HG03571 (cell line): ENCODE measurements around the gene RIMS4.
"Not testable (repeated sequence)": the region's sequence is repeated elsewhere in the genome, so short reads cannot be mapped to it uniquely, and the experiment has no call there.

Experiments
- ATAC-seq: cut with Tn5 transposase; IDR thresholded peaks from one replicate; pipeline ENCODE4 v1.9.1; 2021; ENCODE audit not compliant: unreplicated experiment

RIMS4 gene

DNA sequence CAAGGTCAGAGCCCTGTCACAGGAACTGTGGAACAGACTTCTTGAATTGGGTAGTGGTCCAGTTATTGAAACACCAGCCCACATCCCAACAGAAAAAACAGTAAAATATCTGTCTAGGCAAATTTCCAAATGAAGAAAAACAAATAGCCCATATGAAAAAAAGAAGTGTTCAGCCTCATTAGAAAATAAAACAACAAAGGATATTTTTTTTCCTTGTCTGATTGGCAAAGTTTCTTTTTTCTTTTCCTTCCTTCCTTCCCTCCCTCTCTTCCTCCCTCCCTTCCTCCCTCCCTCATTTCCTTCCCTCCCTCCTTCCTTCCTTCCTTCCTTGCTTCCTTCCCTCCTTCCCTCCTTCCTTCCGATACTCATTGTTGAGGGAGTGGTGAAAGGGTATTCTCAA lies 20.6 kb upstream of the RIMS4 start:
- ATAC-seq: no peak

DNA sequence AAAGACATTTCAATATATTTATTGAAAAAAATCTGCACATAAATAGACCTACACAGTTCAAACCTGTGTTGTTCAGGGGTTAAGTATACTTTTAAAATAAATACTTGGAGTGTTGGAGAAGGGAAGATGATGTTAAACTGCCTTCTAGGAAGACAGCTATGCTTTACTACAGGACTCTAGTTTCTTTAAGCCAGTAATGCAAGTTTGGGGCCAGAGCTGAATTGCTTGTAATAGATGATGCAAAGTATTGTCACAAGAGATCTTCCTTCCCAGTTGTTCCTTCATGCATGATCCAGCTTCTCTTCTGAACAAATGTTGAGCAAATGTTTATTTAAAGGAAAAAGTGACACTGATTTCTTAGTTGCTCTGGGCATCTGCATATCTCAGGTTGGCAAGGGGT lies 20.2 kb upstream of the RIMS4 start:
- no peak for ATAC-seq

DNA sequence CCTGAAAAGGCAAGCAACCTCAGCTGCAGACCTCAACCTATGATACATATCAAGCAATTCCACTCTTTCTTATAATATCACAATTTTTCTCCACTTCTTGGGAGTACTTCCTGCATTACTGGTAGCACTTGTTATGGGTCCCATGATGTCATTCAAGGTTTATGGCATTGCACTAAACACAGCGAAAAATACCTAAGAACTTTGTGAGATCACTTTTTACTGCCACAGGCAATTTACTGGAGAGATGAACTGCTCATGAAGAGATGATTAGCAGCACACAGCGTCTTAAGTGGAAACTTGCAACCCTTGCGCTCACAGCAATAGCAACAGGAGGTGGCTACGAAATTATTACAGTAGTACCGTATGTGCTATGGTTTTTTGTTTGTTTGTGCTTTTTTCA lies 19.3 kb upstream of the RIMS4 start:
- no peak for ATAC-seq

DNA sequence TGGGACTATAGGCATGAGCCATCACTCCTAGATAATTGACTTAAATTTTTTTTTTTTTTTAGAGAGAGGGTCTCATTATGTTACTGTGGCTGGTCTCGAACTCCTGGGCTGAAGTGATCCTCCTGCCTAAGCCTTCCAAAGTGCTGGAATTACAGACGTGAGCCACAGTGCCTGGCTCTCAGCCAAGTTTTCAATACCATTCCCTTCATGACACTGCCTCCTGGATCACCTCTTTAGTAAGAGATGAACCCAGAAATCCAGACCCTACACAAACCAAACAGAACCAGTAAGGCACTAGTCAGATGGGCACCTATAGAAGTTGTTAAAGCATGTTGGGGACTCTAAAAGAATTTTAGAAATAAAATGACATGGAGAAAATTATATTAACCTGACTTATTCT lies 18.3 kb upstream of the RIMS4 start:
- ATAC-seq: no peak

DNA sequence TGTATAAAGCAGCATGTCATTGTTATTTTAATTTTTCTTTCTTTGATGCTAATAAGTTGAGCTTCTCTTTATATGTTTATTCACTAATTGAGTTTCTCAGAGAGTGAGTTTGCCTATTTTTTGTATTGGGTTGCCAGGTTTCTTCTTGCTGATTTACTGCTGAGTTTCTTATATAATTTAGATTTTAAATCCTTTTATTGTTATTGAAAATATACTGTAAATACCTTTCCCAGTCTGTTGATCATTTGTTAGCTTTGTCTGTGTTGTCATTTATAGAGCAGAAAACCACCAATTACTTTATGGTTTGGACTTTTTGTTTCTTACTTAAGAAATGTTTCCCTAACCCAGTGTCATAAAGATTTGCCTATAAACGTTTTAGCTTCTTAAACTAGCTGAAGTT lies 17.1 kb upstream of the RIMS4 start:
- ATAC-seq: no peak

DNA sequence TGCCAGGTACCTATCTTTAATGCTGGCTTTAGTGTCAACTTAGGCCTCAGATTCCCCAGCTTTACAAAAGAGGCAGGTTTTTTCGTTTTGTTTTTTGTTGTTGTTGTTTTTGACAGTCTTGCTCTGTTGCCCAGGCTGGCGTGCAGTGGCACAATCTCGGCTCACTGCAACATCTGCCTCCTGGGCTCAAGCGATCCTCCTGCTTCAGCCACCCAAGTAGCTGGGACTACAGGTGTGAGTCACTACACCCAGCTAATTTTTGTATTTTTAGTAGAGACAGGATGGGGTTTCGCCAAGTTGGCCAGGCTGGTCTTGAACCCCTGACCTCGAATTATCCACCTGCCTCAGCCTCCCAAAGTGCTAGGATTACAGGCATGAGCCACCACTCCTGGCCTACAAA lies 11.2 kb upstream of the RIMS4 start:
- not testable (repeated sequence) for ATAC-seq

DNA sequence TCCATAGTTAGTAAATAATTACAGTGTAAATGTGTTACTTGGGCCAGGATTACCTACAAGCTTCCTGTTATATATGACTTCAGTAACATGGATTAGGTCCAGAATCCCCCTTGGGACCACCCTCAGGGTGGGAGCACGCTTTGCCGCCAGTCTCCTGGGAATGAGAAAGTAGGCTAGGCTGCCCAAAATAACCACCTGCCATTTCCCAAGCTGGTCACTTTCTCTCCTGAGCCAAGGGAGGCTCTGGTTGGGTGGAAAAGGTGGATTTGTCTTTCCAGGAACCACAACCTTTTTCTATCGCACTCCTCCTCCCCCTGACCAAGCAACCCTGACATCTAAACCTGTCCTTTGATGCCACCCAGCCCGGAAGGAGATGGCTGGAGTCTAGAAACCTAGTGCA lies 9.6 kb upstream of the RIMS4 start:
- no peak for ATAC-seq

DNA sequence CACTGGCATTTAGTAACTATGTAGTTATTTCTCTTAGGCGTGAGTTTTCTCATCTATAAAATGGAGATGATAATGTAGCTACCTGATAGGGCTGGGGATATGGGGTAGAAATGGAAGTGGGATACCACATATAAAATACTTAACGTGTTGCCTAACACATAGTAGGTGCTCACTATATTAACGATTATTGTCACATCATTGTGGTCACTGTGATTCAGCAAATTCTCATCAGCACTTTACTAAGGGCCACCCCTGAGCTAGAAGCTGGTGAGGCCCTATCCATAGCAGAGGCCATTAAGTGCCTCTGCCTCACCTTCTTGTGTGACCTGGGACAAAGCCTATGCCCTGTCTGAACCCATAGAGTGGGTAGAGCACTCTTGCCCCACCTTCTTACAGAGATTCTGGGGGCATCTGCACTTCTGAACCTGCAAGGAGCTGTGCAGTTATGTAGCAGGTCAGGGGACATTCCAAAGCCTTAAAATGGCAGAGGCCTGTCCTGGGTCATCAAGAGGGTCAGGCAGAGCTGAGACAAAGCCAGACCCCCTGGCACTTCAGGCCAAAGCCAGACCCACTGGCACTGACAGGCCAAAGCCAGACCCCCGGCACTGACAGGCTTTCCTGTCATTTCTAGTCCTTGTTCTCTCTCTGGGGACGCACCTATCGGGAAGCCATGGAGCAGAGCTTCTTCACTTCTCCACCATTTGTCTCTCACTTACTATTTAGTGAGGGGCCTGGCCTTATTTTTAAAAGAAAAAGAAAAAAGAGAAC lies 7.0 kb upstream of the RIMS4 start:
- ATAC-seq: no peak

DNA sequence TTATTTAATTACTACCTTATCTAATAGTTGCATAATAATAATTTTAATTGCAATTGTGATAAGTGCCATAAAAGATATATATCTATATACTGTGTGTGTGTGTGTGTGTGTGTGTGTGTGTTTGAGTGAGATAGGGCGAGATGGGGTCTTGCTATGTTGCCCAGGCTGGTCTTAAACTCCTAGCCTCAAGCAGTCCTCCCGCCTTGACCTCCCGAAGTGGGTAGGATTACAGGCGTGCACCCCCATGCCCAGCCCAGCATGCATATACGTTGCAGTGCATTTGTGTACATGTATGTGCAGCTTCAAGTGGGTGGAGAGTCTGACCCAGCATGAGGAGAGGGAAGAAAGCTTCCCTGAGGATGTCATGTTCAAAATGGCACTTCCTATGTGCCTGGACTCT lies 4.6 kb upstream of the RIMS4 start:
- ATAC-seq: no peak

DNA sequence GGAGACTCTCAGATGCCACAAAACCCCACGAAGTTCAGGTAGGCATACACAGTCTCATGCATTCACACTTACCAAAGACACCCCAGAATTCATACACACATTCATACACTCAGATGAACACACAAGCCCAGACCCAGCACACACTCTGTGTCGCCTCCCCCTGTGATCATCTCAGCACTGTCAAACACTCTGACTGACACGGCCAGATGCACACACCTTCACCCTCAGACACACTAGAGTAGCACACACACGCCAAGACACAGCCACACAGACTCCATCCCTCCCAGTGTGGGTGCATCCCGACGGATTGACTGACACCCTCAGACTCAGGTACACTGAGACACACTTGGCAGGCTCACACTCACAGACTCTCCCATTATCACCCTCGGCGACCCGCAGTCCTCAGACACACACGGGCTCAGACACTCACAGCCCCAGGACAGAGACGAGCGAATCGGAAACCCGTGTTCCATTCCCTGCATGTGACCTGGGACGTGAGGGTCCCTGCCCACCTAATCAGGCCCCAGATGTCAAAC lies 872 bp upstream of the RIMS4 start:
- no peak for ATAC-seq

DNA sequence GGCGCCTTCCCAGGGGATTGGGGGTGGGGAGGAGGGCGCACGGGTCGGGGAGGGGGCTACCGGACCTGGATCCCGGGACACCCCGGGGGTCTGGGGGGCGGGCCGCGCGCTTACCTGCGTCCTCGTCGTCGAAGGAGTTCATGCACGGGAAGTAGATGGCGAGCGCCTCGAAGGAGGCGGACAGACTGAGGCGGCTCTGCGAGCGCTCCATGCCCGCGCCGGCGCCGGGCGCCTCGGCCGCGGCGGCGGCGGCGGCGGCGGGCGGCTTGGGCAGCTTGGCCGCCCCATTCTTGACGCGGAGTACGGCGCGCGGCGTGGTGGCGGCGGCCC lies 320 bp downstream of the RIMS4 start:
- ATAC-seq: no peak

DNA sequence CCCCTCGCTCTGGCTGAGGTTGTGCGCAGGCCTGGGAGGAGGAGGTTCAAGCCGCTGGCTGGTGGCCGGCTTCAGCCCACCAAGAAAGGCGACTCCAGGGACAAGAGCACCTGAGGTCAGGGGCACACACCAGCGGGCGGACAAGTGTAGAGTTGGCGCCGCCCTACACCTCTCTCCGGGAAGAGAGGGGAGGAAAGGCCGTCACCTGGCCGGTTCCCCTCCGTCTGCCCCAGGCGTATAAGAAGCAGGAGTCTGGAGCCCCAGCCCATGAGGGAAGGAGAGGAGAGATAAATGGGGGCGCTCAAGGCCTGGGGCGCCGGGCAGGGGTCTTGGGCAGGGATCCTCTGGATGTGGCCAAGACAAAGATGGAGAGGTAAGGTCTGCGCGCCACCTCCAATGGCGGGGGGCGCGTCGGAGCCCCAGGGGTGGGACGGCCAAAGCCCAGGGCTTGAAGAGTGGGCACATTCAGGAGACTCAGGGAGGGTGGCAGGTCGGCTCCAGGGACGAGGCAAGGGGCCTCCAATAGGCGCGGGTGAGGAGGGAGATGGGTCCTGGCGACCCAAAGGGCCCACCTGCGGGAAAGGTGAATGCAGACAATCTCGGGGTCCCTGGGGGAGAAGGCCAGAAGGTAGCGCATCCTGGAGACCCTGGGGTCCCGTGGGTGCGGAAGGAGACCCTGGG lies 826 bp downstream of the RIMS4 start:
- ATAC-seq: no peak

DNA sequence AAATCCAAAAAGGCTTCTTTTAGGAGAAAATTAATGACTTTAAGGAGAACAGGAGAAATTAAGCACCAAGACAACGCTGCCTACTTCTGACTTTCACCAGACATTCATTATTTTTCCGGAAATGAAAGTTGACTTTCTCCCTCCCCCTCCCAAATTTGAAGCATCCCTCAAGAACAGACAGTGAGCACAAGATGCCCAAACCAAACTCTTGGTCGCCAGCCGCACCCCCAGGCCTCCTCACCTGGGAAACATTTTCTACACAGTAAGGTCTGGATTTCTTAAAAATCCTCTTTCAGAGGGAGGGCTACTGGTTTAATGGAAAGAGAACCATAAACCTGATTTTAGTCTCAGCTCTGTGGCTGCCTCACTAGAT lies 2.7 kb downstream of the RIMS4 start:
- no peak for ATAC-seq

DNA sequence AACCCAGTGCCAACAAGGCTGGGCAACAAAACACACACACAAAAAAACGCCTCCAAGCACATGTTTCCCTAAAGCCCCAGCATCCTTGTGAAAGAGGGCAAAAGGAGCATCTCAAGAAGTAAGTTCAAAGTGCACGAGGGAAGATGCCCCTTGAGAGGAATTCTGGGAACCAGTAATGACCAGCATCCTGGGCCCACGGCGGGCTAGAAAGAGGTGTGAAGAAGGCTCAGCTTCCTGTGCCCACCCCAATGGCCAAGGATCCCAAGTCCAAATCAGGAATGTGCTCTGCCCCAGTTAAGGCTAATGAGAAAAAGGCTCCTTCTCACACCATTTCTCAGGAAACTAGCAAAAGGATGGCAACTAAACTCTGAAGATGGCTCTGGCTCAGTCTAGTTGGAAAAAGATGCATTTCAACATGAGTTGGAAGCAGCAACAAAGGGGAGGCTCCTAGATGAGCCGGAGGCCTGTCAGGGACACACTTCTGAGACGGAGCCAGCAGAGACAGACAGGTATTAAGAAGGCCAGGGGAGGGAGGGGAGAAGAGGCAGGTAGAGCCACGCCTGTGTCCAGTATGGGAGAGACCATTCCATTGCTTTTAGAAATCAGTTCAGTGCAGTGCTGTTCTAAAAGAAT lies 3.2 kb downstream of the RIMS4 start:
- ATAC-seq: no peak

DNA sequence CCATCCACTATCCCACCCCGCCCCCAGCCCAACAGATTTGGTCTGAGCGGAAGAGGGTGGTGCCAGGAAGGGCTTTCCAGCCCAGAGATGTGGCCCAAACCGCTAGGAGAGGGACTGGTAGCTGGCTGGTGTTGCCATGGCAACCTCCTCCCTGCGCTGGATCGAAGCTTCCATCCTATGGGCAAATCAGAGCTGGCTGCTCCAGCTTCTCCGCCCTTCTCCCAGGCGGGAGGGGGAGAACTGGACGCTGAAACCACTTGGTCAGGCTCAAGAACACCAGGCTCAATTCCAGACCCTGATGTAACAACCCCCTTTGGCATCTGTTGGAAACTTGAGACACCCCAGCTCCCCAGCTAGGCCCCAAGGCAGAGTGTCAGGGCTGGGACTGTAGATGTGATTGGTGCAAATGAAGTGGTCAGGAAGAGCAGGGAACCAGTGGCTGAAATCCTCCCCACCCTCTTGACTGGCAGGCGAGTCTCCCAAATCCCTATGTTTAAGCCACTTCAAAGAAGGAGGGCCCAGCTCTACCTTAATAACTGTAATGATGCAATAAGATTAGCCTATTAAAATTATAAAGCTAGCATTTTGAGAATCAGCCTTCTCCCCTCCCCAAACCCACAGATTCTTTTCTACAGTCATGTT lies 4.2 kb downstream of the RIMS4 start:
- ATAC-seq: no peak

DNA sequence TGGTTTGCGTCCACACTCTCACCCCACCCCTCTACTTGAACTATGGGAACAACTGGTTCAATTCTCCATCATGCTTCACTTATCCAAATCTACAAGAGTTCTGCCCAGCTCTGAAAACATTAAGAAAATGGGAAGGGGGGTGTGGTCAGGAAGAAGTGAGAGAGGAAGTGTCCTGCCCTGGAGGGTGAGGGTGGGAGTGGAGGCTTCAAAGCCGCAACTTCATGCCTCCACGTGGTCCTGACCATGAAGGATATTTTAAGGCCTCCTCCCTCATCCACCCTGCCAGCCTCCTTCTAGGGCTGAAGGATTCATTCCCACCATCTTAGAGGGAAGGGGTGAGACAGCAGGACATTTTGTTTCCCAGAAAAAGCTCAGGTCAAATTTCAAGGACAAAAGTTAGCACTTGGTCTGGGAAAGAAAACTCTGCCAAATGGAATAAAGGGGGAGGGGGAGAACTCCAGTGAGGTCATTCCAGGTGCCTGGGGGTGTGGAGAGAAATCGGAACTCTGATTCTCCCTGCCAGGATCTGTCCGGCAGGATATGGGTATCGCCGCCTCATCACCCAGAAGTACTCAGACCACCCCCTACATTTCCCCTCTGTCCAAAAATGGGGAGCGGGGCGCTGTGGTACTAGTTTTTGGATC lies 4.9 kb downstream of the RIMS4 start:
- ATAC-seq: no peak

DNA sequence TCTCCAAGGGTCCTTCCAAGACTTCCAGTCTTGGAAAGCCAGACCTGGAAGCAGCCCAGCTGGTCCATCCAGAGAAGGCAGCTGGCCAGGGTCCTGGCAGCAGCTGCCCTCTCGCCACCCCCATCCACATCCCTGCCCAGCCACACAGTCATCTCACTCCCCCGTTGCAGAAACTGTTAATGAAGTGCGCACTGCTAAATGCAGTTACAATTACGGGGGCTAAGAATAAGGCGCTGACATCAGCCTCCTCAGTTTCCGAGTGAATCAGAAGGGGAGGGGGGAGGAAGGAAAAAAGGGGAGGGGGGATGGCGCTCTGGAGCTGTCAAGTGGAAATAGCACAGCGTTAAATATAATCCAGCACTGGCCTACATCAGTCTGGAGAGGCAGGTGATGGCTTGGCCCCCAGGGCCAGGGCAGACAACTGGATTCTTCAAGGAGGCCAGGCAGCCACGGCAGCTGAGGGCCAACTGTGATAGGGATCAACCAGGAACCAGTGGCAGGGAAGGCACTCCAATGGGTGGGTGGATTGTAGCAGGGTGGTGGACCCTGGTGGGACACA lies 6.9 kb downstream of the RIMS4 start:
- ATAC-seq: no peak

DNA sequence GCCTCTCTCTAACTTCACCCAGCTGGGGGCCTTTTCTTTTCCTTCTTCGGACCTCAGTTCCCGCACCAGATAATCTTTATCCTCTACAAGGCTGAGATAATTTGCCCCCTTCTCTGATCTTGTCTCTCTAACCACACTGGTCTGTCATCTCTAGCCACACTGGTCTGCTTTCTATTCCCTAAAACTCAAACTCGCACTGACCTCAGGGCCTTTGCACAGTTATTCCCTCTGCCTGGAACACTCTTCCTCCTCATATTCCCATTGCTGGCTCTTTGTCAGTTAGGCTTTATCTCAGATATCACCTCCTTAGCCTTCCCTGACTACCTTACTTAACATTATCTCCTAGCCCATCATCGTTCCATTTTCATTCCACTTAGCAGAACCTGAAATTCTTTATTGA lies 7.6 kb downstream of the RIMS4 start:
- no peak for ATAC-seq

DNA sequence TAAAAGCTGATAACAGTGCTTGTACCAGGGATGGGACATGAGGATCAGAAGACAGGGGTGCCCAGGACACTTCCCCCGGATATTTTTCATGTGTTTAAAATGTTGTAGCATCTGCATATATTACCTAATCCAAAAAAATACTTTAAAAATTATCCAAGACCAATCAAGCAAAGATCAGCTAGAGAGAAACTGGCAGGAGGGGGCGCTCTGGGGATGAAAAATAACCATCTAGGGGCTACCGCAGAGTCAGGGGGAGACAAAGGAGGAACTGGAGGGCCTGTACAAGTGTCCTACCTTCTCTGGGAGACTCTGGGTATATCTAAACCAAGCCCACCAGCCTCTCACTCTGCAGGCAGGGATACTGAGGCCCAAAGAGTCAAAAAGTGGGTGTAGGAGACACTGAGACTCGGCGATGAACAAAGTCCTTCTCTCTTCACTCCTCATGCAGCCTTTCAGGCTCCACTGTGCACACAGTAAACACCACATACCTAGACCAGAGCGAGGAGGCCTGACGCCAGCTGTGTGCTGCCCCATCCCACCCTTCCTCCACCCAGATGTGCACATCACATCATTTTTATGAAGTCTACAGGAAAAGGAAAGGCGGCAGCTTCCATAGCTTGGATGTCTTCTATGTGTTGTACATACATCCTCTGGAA lies 9.8 kb downstream of the RIMS4 start:
- ATAC-seq: no peak

DNA sequence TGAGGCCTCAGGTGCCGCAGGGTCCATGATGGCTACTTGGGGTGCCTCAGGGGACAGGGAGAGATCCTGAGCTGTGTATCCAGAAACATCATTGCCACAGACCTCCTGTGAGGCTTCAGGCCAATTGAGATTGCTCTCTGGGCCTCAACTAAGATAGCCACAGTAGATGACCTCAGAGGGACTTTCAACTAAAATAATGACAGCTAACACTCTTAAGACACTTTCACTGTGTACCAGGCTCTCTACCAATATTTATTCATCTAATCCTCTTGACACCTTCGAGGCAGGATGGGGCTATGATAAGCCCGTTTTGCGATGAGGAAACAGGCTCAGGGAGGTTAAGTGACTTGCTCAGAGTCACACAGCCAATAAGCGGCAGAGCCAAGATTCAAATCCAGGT lies 10.7 kb downstream of the RIMS4 start:
- ATAC-seq: no peak
